ENCODE data around the gene FRMD4A.

FRMD4A gene

GRCh38 chr10:14336736-14337135 is 6.0 kb upstream of the FRMD4A start:
- DNase-seq: no peak

- no peak for DNase-seq
Observed at GRCh38 chr10:14334771-14335170, 4.0 kb upstream of the FRMD4A start.

GRCh38 chr10:14333606-14334005 is 2.9 kb upstream of the FRMD4A start:
- DNase-seq: no peak

GRCh38 chr10:14332903-14333302 is 2.2 kb upstream of the FRMD4A start:
- no peak for DNase-seq

GRCh38 chr10:14329746-14330173 is 964 bp downstream of the FRMD4A start:
- no peak for DNase-seq

GRCh38 chr10:14328881-14329672 is 1.6 kb downstream of the FRMD4A start:
- DNase-seq: no peak

GRCh38 chr10:14327527-14327926 is 3.2 kb downstream of the FRMD4A start:
- DNase-seq: peak; percentile 17

- no peak for DNase-seq
Observed at GRCh38 chr10:14326581-14326980, 4.1 kb downstream of the FRMD4A start.

GRCh38 chr10:14325325-14325955 is 5.3 kb downstream of the FRMD4A start:
- no peak for DNase-seq

GRCh38 chr10:14322526-14323188 is 8.1 kb downstream of the FRMD4A start:
- DNase-seq: no peak

GRCh38 chr10:14318007-14318406 is 12.7 kb downstream of the FRMD4A start:
- DNase-seq: no peak

GRCh38 chr10:14312014-14312413 is 18.7 kb downstream of the FRMD4A start:
- peak; percentile 29 for DNase-seq

- no peak for DNase-seq
Observed at GRCh38 chr10:14311206-14311957, 19.3 kb downstream of the FRMD4A start.

GRCh38 chr10:14309593-14309992 is 21.1 kb downstream of the FRMD4A start:
- no peak for DNase-seq

GRCh38 chr10:14306190-14306589 is 24.5 kb downstream of the FRMD4A start:
- DNase-seq: no peak

GRCh38 chr10:14304046-14304445 is 26.7 kb downstream of the FRMD4A start:
- DNase-seq: no peak

- DNase-seq: no peak
Observed at GRCh38 chr10:14302035-14302434, 28.7 kb downstream of the FRMD4A start.

GRCh38 chr10:14299556-14299955 is 31.2 kb downstream of the FRMD4A start:
- no peak for DNase-seq

GRCh38 chr10:14296065-14296709 is 34.5 kb downstream of the FRMD4A start:
- DNase-seq: no peak

- no peak for DNase-seq
Observed at GRCh38 chr10:14294347-14295059, 36.2 kb downstream of the FRMD4A start.

- no peak for DNase-seq
Observed at GRCh38 chr10:14293526-14293925, 37.2 kb downstream of the FRMD4A start.

GRCh38 chr10:14291296-14291695 is 39.4 kb downstream of the FRMD4A start:
- DNase-seq: no peak
